CD4-positive, alpha-beta T cell treated with Interleukin-2 at 100 ng/mL for 4 hours (primary cell): ENCODE measurements around the gene KCNQ2.
"Not testable (repeated sequence)": the region's sequence is repeated elsewhere in the genome, so short reads cannot be mapped to it uniquely, and the experiment has no call there.

ENCODE experiments used
- DNase-seq: peaks from one replicate; pipeline ENCODE4 v3.0.0-alpha.2; 2020; ENCODE audit warnings: low spot score

KCNQ2 gene

GRCh38 chr20:63490416-63490815, 18.0 kb upstream of the KCNQ2 start:
- no peak for DNase-seq

- no peak for DNase-seq
These were observed 16.1 kb upstream of the KCNQ2 start for GRCh38 chr20:63488315-63489251.

GRCh38 chr20:63487781-63488241, 15.4 kb upstream of the KCNQ2 start:
- no peak for DNase-seq

- DNase-seq, result no peak
These were observed 14.8 kb upstream of the KCNQ2 start for GRCh38 chr20:63487116-63487764.

GRCh38 chr20:63486300-63486855, 13.9 kb upstream of the KCNQ2 start:
- DNase-seq, result no peak

GRCh38 chr20:63484651-63485403, 12.4 kb upstream of the KCNQ2 start:
- DNase-seq, result no peak

GRCh38 chr20:63484236-63484635, 11.8 kb upstream of the KCNQ2 start:
- no peak for DNase-seq

- DNase-seq, result no peak
These were observed 11.4 kb upstream of the KCNQ2 start for GRCh38 chr20:63483834-63484233.

- DNase-seq, result no peak
These were observed 9.6 kb upstream of the KCNQ2 start for GRCh38 chr20:63482021-63482587.

GRCh38 chr20:63481503-63481902, 9.0 kb upstream of the KCNQ2 start:
- no peak for DNase-seq

- DNase-seq, result not testable (repeated sequence)
These were observed 7.4 kb upstream of the KCNQ2 start for GRCh38 chr20:63479695-63480419.

- no peak for DNase-seq
These were observed 6.2 kb upstream of the KCNQ2 start for GRCh38 chr20:63478346-63479302.

- DNase-seq, result no peak
These were observed 5.5 kb upstream of the KCNQ2 start for GRCh38 chr20:63477944-63478343.

- no peak for DNase-seq
These were observed 4.7 kb upstream of the KCNQ2 start for GRCh38 chr20:63477061-63477616.

GRCh38 chr20:63475209-63475608, 2.8 kb upstream of the KCNQ2 start:
- no peak for DNase-seq

GRCh38 chr20:63473555-63474449, 1.3 kb upstream of the KCNQ2 start:
- no peak for DNase-seq

- no peak for DNase-seq
These were observed 471 bp upstream of the KCNQ2 start for GRCh38 chr20:63472862-63473390.

- DNase-seq, result no peak
These were observed 806 bp downstream of the KCNQ2 start for GRCh38 chr20:63471717-63471980.
